Stimulated activated CD8-positive, alpha-beta memory T cell treated with anti-CD3 and anti-CD28 coated beads, Interleukin-15, amount 100 ng/mL, for 24 hours (primary cell): Measurements from ENCODE around the gene DRAM1.
"Not testable (repeated sequence)": the region's sequence is repeated elsewhere in the genome, so short reads cannot be mapped to it uniquely, and the experiment has no call there.

Source experiments
- DNase-seq: peaks from one replicate; pipeline ENCODE4 v3.0.0-alpha.2; 2020; ENCODE audit warnings: low read depth

DRAM1 gene

GRCh38 chr12:101906226-101906625, 28.8 kb downstream of the DRAM1 start:
- DNase-seq = no peak

- DNase-seq = no peak
Measured at GRCh38 chr12:101908395-101908794, 31.0 kb downstream of the DRAM1 start.

- no peak for DNase-seq
Measured at GRCh38 chr12:101909646-101910045, 32.3 kb downstream of the DRAM1 start.

GRCh38 chr12:101915841-101916240, 38.5 kb downstream of the DRAM1 start:
- no peak for DNase-seq

GRCh38 chr12:101918805-101919204, 41.4 kb downstream of the DRAM1 start:
- DNase-seq = not testable (repeated sequence)

GRCh38 chr12:101919447-101919846, 42.1 kb downstream of the DRAM1 start:
- DNase-seq = no peak

- no peak for DNase-seq
Measured at GRCh38 chr12:101920906-101921305, 43.5 kb downstream of the DRAM1 start.

GRCh38 chr12:101923045-101923718, 45.8 kb downstream of the DRAM1 start:
- DNase-seq = no peak

GRCh38 chr12:101924618-101925017, 47.2 kb downstream of the DRAM1 start:
- DNase-seq = no peak

- no peak for DNase-seq
Measured at GRCh38 chr12:101925361-101925760, 48.0 kb downstream of the DRAM1 start.

GRCh38 chr12:101925935-101926334, 48.6 kb downstream of the DRAM1 start:
- no peak for DNase-seq

GRCh38 chr12:101927036-101927435, 49.7 kb downstream of the DRAM1 start:
- DNase-seq = no peak

- no peak for DNase-seq
Measured at GRCh38 chr12:101927999-101928398, 50.6 kb downstream of the DRAM1 start.

- DNase-seq = no peak
Measured at GRCh38 chr12:101928556-101928955, 51.2 kb downstream of the DRAM1 start.

- no peak for DNase-seq
Measured at GRCh38 chr12:101929365-101930041, 52.1 kb downstream of the DRAM1 start.

GRCh38 chr12:101931498-101932326, 54.3 kb downstream of the DRAM1 start:
- DNase-seq = no peak

GRCh38 chr12:101933866-101934514, 56.6 kb downstream of the DRAM1 start:
- no peak for DNase-seq

- DNase-seq = no peak
Measured at GRCh38 chr12:101935890-101936746, 58.7 kb downstream of the DRAM1 start.

GRCh38 chr12:101939306-101939705, 61.9 kb downstream of the DRAM1 start:
- no peak for DNase-seq

GRCh38 chr12:101939856-101940265, 62.5 kb downstream of the DRAM1 start:
- peak; percentile 1 for DNase-seq

GRCh38 chr12:101940400-101940950, 63.1 kb downstream of the DRAM1 start:
- DNase-seq = no peak
